GM18502 (cell line): Measurements from ENCODE around the gene KRTAP10-6.
"Not testable (repeated sequence)": the region's sequence is repeated elsewhere in the genome, so short reads cannot be mapped to it uniquely, and the experiment has no call there.

Experiments
- ATAC-seq: cut with Tn5 transposase; IDR thresholded peaks from one replicate; pipeline ENCODE4 v1.9.1; 2021; ENCODE audit warnings: mild to moderate bottlenecking; ENCODE audit not compliant: unreplicated experiment, poor library complexity

Gene KRTAP10-6

DNA sequence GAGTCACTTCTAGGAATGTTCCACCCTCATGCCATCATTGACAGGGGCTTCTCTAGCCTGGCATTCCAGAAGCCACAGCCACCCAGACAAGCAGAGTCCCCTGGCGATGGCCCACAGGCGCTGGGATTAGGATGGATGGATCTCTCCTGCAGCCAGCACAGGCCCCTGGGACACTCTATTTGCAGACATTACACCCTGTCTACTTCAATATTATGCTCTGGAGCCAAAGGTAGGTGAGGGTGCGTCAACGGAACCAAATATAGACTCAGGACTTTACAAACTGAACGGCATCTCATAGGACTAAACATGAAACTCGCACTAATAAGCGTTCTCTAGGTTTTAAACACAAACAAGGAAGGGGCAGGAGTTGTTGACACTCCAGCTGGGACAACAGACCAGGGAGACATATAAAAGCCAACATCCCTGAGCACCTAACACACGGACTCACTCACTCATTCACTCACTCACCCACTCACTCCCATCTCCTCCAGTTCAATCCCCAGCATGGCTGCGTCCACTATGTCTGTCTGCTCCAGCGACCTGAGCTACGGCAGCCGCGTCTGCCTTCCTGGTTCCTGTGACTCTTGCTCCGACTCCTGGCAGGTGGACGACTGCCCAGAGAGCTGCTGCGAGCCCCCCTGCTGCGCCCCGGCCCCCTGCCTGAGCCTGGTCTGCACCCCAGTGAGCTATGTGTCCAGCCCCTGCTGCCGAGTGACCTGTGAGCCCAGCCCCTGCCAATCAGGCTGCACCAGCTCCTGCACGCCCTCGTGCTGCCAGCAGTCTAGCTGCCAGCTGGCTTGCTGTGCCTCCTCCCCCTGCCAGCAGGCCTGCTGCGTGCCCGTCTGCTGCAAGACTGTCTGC, 8.0 kb upstream of the KRTAP10-6 start, which contains the start of gene KRTAP10-7:
KRTAP10-7 (plus strand) TSS at position 480 of the 861 bp plus-strand sequence; CDS start at position 505, 25 bp downstream.
- ATAC-seq: not testable (repeated sequence)

DNA sequence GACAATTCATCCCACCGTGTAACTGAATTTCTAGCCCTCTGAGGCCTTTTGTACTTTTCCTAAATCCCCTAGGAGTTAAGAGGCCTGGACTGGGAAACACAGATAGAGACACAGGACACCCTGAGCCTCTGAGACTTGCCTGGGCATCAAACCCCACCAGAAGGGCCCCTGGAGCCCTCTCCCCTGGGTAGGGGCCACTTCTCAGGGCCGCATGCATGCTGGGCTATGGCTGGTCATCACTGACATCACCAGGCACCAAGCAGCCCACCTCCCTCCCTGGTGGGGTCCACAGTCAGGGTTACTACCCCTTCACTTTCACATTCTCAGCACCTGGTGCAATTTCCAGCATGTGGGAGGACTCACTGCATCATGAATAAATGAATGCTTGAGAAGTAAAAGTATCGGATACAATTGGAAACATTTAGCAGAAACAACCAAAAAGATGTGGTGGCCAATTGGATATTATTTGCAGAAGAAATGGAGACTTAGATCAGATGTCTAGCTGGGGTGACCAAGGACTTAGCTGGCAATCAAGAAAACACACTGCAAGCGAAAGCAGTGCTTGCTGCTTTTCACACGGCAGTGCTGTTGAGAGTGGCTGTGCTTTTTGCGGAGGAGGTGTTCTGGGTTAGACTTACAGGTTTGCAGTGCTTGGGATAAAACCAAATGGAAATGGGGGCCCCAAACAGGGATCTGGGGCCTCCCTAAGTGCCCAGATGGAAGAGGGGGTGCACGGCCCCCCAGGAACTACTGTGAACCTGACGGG, 7.1 kb upstream of the KRTAP10-6 start:
- no peak for ATAC-seq

DNA sequence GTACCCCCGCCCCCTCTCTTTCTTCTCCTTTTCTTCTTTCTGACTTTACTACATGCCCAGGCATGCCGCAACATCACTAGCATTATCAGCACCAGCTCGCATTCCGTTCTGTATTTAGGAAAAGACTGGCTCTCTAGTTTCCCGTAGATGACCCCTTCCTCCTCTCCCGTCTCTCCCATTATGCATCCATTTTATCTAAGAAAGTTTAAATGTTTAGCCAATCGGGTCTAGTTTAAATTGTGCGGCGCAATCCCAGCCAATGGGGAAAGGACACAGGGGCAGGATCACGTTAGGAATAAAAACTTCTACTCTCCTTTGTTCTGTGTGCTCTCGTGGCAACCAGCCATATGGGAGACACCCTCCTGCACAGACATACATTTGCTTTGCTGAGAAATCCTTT, 5.8 kb upstream of the KRTAP10-6 start:
- no peak for ATAC-seq

DNA sequence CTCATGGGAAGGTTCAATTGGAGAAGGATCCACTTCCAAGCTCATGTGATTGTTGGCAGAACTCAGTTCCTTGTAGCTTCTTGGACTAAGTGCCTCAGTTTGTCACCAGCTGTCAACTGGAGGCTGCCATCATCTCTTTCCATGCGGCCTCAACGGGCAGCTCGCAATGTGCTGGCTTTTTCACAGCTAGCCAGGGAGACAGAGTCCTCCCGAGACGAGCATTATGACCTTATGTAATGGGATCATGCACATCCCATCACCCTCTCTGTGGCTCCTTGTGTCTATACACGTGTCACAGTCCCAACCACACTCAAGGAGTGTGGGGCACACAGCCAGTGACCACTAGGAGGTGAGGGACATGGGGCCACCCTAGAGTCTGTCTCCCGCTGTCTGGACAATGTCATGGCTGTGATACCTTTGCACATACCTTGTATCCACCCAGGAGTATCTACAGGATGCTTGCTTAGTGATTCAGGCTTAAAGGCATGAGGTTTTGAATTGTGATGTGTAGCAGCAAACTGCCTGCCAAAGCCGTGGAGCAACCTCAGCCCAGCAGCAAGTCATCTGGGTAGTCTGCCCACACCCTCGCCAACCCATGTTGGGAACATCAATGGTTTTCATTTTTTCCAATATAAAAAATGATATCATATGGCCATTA, 3.9 kb upstream of the KRTAP10-6 start:
- no peak for ATAC-seq

DNA sequence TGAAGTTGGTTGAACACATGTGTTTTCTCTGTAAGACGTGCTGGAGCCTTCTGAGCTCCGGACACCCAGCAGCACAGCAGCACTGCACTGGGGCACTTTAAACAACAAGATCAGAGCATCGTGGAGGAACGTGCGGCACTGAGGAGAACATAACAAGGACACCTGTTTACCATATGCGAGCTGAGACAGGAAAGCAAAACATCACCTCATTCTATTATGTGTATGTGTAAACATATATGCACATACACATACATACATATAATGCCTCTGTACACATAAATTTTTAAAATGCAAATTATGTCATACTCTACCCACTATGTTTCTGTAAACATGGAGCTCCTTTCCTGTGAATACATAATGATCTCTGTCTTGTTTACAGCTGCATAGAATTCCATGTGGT, 3.2 kb upstream of the KRTAP10-6 start:
- ATAC-seq: no peak

DNA sequence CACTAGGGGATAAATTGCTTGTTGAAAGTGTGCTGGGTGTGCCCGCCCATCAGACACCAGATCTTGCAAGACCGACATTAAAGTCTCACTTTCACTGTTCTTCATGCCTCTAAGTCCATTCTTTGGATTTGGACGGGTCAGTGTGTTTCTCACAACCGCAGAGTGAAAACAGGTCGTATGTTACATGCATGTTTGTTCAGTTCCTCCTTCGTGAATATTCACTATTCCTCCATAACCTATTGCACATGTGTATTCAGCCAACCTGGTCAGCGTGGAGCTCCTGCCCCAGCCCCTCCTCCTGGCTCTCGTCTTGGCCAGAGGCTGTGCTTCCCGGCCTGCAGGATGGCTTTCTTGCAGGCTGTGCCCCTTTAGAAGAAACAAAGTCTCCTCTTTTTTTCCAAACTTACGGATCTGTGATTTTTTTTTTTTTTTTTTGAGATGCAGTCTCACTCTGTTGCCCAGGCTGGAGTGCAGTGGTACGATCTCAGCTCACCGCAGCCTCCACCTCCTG, 2.2 kb upstream of the KRTAP10-6 start:
- ATAC-seq: no peak

DNA sequence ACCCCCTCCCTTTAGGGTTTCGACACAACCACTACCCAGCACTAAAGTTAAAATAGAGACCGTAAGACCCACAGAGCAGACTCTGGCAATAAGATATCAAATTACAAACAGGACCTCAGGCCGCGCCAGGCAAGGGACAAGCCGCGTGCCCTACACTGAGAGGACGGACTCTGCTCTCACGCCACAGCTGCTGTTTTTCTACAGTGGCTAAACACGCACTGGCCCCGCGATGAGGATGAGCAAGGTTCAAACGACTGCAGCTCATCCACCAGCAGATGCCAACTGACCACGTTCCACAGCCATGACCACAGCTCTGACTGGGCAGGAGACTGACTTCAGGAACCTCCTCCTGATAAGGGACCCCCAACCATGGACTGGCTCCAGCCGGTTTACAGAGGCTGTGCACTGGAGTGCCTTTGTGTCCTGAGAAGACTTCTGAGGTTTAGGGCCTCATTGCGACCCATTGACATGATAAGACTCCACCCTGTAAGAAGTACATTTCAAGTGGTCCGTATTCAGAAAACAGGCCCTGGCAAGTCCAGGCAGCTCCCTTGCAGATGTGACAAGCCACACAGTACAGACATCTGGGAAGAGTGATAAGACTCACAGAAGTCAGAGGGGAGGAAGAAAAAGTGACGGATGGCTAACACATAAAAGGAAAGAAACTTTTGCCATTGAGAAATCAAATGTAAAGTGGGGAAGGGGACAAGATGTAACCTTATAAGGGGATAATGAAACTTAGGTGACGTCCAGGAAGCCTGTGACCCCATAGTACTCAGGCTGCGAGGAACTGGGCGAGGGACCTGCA, 1.5 kb upstream of the KRTAP10-6 start:
- ATAC-seq: no peak

DNA sequence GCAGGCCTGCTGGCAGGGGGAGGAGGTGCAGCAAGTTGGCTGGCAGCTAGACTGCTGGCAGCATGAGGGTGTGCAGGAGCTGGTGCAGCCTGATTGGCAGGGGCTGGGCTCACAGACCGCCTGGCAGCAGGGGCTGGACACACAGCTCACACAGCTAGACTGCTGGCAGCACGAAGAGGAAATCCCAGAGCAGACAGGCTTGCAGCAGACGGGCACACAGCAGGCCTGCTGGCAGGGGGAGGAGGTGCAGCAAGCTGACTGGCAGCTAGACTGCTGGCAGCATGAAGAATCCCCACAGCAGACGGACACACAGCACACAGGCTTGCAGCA, 539 bp downstream of the KRTAP10-6 start:
- ATAC-seq: not testable (repeated sequence)

DNA sequence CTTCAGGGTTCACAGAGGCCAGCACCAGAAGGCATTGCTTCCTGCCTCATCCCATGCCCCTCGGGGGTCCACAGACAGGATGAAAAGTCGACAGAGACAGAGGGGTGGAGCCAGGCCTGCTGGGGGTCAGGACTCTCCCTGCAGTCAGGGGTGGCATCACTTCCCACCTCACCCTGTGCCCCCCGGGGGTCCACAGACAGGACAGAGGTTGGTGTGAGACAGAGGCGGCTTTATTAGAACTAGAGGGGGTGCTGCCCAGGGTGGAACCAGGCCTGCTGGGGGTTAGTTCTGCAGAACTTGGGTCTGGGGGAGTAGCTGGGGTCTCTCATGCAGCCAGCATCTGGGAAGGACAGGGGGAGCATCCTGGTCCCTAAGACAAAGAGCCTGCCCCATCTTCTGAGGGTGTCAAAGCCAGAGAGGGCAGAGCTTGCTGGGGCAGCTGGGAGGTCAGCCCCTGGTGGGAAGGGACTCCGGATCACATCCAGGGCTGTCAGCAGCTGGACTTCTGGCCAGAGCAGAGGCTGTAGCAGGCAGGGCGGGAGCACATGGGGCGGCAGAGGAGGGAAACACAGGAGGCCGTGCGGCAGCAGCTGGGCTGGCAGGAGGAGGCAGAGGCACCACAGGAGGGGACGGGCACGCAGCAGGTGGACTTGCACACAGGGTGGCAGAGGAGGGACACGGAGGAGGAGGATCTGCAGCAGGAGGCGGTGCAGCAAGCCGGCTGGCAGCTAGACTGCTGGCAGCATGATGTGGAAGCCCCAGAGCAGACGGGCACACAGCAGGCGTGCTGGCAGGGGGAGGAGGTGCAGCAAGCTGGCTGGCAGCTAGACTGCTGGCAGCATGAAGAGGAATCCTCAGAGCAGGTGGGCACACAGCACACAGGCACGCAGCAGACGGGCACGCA, 1.2 kb downstream of the KRTAP10-6 start:
- not testable (repeated sequence) for ATAC-seq

DNA sequence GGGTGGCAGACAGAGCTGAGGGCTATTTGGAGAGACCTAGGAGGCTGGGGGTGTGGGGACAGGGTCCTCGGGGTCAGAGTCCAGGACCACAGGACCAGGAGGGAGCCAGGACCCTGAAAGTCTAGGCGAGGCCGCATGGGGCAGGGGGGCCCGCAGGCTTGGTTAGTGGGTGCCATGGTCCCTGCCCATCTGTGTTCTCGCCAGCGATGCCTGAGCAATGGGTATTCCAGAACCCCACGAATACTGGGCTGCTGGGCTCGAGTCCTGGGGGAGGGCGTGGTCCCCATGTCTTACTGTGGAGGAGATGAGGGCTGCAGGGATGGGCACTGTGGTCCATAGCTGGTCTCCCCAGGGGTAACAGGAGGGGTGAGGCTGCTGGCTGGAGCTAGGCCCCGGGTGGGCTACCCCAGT, 2.0 kb downstream of the KRTAP10-6 start:
- no peak for ATAC-seq

DNA sequence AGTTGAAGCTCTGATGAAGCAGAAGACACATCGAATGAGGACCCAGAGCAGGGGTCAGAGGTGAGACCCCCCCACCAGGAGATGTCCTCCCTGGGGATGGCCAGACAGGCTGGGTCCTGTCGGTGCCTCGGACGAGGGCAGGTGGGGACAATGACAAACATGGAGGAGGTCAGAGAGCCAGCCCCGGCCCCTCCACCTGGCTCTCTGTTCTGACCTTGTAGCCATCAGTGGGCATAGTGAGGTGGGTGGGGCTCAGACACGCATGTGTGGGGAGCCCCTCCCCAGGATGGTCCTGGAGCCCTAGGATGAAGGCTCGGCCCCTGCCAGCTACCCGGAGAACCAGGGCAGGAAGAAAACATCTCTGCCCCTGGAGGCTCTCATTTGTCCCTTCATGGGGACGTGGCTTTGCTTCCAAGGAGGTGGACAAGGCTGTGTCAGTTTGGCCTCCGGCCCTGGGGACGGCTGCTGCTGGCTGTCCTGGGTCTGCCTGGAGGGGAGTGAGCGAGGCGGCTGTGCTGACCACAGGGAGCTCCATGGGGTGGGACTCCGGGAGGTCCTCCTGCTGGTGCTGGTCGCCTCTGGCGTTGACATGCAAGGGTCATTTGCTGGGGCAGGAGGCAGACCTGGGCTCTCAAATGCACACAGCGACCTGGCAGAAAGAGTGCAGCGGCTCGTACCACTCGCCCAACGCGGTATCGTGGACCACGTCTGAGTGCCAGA, 2.6 kb downstream of the KRTAP10-6 start:
- ATAC-seq: no peak

DNA sequence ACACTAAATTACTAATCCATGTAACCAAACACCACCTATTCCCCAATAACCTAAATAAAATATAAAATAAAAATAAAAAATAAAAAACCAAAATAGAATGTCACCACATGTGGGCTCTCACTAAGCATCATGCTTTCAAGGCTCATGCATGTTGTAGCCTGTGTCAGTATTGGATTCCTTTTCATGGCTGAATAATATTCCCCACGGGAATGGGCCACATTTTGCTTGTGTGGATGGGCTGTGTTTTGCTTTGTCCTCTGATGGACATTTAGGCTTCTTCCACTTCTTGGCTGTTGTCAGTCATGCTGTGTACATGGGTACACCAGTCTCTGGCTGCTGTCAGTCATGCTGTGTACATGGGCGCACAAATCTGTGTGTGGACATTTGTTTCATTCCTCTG, 3.2 kb downstream of the KRTAP10-6 start:
- no peak for ATAC-seq

DNA sequence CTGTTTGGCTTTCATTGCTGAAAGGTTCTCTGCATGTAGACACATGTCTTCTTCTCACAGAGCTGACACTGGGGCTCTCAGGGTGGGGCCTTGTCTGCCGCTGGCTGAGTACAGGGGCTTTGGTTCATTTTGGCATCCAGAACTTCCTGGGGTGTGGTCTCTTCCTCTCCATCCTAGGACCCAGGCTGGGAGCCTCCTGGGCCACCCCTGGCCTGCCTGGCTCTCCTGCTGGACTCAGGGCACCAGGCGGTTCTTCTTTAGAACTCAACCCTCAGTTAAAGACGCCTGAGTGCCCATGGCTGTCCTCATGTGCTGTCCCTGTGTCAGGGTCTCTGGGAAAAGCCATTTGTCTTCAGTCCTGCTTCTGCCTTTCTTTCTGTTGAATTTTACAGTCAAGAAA, 6.4 kb downstream of the KRTAP10-6 start:
- ATAC-seq: no peak

DNA sequence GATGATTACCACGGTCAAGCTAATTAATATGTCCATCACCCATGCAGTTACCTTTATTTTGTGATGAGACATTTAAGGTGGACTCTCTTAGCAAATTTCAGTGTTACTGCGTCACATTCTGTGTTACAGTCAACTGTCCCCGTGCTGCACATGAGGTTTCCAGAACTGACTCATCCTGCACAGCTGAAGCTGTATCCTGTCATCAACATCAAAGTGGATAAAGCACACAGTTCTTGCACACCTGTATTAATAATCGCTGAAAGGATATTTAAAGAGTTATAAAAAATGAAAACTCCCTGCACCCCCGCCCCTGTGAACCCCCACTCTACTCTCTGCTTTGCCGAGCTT, 8.5 kb downstream of the KRTAP10-6 start:
- no peak for ATAC-seq

DNA sequence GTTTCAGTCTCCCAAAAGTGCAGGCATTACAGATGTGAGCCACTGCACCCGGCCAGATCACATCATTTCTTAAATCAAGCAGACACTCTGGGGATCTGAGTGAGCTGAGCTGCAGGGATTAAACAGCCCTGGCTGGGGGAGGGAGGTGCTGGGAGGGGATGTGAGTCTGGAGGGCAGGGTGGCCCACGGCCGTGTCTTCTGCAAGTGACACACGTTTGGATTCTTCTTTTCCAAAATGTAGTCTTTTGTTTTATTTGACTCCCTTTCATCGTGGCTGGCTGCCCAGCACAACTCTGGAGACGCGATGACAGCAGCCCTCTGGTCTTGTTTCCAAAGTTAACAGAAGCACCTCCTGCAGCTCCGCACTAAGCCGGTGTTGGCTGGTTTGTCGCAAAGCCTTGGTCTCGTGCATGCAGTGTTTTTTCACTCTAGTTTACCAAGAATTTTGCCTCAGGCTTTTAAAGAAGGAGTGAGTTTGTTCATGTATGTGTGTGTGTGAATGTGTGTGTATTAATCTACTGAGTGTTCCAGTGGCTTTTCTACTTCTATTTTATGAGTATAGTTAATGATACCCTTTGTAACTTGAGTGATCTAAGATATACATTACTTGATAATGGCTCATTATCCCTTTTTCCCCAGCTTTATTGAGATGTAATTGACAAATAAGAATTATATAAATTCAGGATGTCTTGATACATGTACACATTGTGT, 9.1 kb downstream of the KRTAP10-6 start:
- ATAC-seq: no peak

DNA sequence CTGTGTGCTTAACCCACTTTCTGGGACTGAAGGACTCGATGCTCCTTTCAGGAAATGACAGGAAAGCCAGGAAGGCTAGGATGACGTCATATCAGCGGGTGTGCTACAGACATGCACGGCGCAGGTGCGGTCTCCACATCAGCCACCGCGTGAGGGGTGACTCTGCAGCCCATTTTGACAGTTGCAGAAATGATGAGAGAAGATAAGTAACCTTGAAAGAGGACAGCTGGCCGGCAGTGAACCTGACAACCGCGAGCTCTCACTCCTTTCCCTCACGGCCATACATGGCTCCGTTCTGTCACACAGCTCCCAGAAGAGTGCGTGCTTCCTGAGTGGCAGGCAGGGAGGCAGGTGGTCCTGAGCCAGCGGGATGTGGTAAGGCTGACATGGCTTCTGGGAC, 10.2 kb downstream of the KRTAP10-6 start:
- no peak for ATAC-seq

DNA sequence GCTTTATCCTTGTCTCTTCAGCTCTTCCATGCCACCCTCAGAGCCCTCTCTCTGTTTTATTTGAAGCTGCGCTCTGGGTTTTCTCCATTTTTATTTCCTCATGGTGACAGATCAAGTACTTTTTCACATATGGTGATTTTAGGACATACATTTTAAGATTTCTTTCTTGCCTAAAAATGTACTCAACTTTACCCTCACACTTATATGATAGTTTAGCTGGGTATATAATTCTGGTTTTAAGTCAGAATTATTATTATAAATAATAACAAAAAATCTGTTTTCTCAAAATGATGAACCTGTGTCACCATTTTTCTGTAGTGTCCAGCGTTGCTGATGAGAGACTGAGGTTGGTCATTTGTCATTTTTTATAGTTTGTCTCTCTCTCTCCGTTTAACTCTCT, 11.1 kb downstream of the KRTAP10-6 start:
- ATAC-seq: no peak
